GM18909 (cell line): ENCODE data around the gene ANO2.

ENCODE experiments used
- ATAC-seq: cut with Tn5 transposase; IDR thresholded peaks from one replicate; pipeline ENCODE4 v1.9.1; 2021; ENCODE audit warnings: mild to moderate bottlenecking; ENCODE audit not compliant: unreplicated experiment, poor library complexity

Gene ANO2

DNA sequence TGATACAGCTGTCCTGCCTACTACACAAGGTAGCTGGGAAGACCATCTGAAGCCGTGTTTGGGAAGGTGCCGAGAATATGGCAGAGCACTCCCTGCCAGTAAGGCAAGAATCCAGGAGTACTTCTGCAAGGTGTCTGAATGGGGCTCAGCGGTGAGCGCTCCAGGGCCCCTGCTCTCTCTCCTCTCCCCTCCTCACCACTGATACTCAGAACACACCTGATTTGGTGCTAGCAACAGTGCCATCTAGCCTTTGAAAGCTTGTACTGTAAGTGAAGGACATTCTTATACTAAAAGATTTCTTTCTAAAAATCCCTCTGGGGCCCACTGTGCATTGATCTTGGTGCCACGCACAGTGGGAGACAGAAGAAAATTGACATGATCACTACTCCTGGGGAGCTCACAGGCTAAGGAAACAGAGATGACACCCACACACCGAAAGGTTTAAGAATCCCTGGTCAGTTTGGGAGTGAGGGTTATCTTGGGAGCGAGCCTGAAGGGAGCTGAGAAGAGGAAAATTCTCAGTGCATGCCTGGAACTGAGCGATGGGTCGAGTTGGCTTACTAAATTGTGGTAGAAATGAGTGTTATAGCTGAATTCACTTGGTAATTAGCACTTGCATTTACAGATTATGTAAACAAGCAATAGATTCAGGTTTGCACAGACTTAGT, 296.2 kb downstream of the ANO2 start:
- ATAC-seq: no peak

DNA sequence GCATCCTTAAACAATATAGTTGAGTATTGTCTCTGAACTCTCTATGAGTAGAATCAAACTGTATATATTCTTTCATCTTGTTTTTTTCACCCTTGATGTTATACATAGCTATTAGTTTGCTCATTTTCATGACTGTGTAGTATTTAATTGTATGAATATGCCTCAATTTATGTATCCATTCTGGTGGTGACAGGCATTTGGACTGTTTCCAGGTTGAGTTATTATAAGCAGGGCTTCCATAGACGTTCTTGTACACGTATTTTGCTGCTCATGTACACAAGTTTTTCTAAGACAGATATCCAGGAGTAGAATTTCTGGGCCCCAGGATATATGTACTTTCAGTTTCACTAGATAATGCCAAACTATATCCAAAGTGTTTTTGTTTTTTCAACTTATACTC, 301.8 kb downstream of the ANO2 start:
- ATAC-seq: no peak

- no peak for ATAC-seq
Measured at GRCh38 chr12:5637698-5638097, 307.4 kb downstream of the ANO2 start.

- no peak for ATAC-seq
Measured at GRCh38 chr12:5636907-5637306, 308.2 kb downstream of the ANO2 start.

- no peak for ATAC-seq
Measured at GRCh38 chr12:5633106-5633505, 312.0 kb downstream of the ANO2 start.

- ATAC-seq: no peak
Measured at GRCh38 chr12:5632453-5632852, 312.6 kb downstream of the ANO2 start.

DNA sequence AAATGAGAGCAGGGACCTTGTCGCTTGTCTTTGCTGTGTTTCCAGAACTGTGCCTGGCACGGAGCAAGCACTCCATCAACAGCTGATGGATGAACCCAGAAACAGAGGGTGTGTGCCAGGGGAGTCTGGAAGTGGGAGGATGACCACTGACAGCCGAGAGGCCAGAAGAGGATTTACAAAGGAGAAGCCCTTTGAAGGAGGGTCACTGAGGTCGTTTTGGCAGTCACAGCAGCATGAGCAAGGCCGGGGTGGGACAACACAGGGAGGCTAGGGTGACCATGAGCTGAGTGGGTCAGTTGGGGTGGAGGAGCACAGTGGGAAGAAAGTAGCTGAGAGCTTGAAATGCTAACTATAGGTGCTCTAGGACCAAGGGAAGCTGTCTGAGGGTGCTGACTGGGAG, 313.6 kb downstream of the ANO2 start:
- ATAC-seq: no peak

- no peak for ATAC-seq
Measured at GRCh38 chr12:5630726-5631125, 314.3 kb downstream of the ANO2 start.

DNA sequence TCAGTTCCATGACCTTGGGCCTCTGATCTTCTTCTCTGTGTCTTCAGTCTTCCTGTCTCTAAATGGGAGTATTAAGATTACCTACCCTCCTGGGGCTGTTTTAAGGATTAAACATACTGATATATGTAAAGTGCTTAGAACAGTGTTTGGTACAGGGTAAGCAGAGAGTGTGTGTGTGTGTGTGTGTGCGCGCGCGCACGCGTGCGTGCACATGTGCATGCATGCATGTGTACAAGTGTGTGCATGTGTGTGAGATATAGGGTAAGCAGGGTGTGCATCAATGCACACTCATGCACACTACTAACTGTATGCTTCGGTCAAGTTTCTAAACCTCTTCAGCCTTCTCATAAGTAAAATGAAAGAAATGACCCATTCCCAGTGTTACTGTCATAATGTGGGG, 316.6 kb downstream of the ANO2 start:
- no peak for ATAC-seq

DNA sequence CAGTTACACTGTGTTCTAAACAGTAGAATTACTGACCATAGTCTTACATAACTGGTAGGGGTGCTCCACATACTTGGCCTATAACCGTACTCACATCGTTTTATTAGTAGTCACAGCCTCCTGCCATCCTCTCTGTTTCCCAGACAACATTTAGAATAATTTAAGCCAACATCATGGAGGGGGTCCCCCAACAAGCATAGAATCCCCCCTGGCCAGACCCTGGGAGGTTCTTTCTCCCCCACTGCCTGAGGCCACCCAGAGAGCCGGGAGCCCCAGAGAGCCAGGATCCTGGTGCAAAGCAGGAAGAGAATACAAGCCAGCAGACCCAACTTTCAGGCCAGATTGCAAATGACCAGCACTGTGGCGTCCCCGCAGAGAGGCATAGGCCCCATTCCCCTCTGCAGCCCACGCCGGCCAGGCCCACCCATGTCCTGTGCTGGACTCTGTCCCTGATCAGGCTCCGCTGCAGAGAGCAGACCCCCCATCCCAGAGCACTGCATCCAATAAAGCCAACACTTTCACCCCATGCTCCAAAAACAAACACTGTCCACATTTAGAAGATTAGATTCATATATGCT, 317.9 kb downstream of the ANO2 start:
- no peak for ATAC-seq

- ATAC-seq: no peak
Measured at GRCh38 chr12:5626151-5626550, 318.9 kb downstream of the ANO2 start.

DNA sequence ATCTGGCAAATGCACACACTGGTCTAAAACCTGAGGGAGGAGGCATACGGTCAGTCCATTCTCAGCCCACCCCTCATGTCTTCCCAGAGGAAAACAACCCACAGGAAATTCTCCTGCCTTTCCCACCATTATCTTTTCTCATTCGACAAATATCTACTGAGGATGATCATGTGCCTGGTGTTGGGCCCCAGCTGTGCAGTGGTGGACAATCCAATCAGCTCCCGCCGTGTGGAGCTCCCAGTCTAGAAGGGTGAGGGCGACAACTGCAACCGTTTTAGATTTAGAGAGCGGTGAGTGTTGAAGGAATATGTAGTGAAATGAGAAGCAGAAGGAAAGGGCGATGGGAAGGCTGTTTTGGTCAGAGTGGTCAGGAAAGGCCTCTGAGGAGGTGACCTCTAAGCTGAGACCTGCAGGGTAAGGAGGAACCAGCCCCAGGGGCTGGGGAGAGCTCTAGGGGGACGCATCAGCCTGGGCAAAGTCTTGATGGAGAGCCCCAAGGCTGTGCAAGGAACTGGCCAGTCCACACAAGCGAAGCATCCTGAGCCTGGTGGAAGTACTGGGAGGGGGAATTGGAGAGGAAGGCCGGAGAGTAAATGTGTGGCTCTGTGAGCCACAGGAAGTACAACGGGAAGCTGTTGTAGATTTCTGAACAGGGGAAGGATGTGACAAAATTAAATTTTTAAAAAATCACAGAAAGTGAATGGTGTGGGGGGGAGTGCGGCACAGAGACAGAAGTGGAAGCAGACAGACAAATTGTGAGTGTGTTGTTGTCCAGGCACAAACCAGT, 320.4 kb downstream of the ANO2 start:
- ATAC-seq: no peak

GRCh38 chr12:5623411-5623810, 321.6 kb downstream of the ANO2 start:
- ATAC-seq: no peak

- ATAC-seq: no peak
Measured at GRCh38 chr12:5622280-5622679, 322.8 kb downstream of the ANO2 start.

- no peak for ATAC-seq
Measured at GRCh38 chr12:5621329-5621728, 323.7 kb downstream of the ANO2 start.

- no peak for ATAC-seq
Measured at GRCh38 chr12:5620896-5621295, 324.2 kb downstream of the ANO2 start.

GRCh38 chr12:5619628-5620027, 325.4 kb downstream of the ANO2 start:
- ATAC-seq: no peak

DNA sequence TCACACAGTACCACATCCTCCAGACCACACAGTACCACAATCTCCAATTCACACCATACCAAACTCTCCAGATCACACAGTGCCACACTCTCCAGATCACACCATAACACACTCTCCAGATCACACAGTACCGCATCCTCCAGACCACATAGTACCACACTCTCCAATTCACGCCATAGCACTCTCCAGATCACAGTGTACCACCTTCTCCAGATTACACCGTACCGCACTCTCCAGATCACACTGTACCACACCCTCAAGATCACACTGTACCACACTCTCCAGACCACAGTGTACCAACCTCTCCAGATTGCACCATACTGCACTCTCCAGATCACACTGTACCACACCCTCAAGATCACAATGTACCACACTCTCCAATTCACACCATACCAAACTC, 328.2 kb downstream of the ANO2 start:
- no peak for ATAC-seq

GRCh38 chr12:5615760-5616159, 329.3 kb downstream of the ANO2 start:
- ATAC-seq: no peak

DNA sequence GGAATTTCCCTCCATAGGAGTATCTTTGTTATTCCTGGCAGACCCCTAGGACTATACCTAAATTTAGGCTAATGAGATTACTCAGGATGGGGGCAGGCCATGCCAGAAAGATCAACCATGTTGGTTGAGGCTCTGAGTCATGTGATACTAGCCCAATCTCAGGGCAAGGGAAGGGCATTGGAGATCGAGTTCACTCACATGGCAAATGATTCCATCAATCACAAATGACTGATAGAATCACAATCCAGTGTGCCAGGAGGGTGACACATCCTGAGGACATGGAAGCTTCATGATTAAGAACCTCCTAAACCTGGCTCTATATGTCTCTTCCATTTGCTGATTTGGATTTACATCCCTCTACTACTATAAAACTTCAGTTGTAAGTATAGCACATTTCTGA, 330.8 kb downstream of the ANO2 start:
- ATAC-seq: no peak

- no peak for ATAC-seq
Measured at GRCh38 chr12:5612556-5613410, 332.3 kb downstream of the ANO2 start.
